Measurements from ENCODE around the gene MACROD2. TPM values are rescaled to one million over a fixed set of nuclear protein-coding genes. Genes with fewer than 3 reads are reported as not detected.

The MACROD2 gene
- total RNA-seq, 2 donors from 2014 or later, result 8.3 to 21.8 TPM

DNA sequence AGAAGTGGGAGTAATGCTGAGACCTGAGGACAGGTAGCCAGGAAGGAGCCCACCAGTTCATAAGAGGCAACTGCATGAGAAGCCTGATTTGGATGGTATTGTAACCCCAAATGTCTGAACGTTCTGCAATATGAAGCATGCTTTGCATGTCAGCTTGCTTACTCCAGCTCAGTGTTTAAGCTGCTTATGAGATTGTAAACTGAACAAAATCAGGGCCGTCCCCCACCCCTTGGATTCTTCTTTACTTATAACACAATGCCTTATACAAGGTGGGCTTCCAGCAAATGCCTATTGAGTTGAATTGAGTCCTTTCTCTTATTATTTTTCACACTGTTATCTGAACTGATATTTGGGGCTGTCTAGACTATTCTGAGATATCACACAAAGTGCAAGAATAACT lies 1816.6 kb downstream of the MACROD2 start:
- DNase-seq (no peak), ATAC-seq (no peak)
- Histone ChIP-seq H3K27ac (no peak overlapping the region), H3K4me1 (peaks cover 12% of the 10 kb centered on the region), H3K9me3 (no peaks in the 10 kb centered on the region), H3K36me3 (replicated peaks in 1 of 2; ENCODE audit: insufficient read depth in 1 of 2, low read depth in 2 of 2) (no peaks in the 10 kb centered on the region), H3K27me3 (no peaks in the 10 kb centered on the region), H3K4me3 (no peak overlapping the region)
- TF ChIP-seq, protein P1, sequence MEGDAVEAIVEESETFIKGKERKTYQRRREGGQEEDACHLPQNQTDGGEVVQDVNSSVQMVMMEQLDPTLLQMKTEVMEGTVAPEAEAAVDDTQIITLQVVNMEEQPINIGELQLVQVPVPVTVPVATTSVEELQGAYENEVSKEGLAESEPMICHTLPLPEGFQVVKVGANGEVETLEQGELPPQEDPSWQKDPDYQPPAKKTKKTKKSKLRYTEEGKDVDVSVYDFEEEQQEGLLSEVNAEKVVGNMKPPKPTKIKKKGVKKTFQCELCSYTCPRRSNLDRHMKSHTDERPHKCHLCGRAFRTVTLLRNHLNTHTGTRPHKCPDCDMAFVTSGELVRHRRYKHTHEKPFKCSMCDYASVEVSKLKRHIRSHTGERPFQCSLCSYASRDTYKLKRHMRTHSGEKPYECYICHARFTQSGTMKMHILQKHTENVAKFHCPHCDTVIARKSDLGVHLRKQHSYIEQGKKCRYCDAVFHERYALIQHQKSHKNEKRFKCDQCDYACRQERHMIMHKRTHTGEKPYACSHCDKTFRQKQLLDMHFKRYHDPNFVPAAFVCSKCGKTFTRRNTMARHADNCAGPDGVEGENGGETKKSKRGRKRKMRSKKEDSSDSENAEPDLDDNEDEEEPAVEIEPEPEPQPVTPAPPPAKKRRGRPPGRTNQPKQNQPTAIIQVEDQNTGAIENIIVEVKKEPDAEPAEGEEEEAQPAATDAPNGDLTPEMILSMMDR (IDR thresholded peaks at IDR 0.05), result no peak
- no peak for TF ChIP-seq POLR2A (IDR thresholded peaks at IDR 0.05)
- intact Hi-C loops (cut with DNase I), result no loop called here
- 53 to 77% methylated on average over 2 of the region's 2 CpGs for WGBS, 2 donors

DNA sequence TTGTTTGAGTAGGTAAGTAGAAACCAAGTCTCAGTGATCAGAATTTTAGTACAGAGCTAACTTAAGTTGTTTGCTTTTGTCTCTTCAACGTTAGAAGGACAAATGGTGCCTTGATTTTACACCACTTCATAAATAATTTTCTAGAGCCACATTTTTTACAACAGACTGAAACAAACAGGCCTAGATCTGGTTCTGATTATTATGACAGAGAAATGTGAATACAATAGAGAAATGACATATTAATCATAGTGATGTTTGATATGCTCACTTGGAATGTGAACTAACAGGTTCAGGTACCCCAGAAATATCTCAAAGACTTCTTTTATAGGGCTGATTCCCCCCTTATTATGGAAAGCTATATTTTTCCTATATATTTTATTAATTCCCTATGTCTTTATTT lies 1817.4 kb downstream of the MACROD2 start:
- intact Hi-C loops (cut with DNase I), result no loop called here
- ATAC-seq (no peak), DNase-seq (no peak)
- Histone ChIP-seq H3K4me1 (peaks cover 12% of the 10 kb centered on the region), H3K4me3 (no peak overlapping the region), H3K27ac (peak overlapping the region in 1 of 4 donors; percentile 6), H3K27me3 (no peaks in the 10 kb centered on the region), H3K9me3 (no peaks in the 10 kb centered on the region), H3K36me3 (replicated peaks in 1 of 2; ENCODE audit: insufficient read depth in 1 of 2, low read depth in 2 of 2) (no peaks in the 10 kb centered on the region)
- 35 to 43% methylated on average over 1 of the region's 1 CpG for WGBS, 2 donors
- TF ChIP-seq, protein P1 (IDR thresholded peaks at IDR 0.05), result no peak
- no peak for TF ChIP-seq POLR2A (IDR thresholded peaks at IDR 0.05)

DNA sequence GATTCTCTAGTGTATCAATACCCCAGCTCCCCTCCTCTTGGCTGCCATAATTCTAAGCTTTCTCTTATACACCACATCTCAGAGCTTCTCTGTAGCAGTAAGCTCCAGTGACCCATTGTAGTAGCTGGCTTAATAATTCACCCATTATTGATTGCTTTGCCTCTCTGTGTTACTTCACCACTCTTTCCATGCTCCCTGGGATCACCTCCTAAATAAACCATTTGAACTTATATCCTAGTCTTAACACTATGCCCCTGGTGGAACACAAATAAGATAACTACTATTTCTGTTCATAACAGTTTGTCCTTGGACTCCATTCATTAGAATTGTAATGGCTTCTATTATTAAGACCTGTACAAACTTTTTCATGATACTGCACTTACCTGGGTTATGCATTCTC lies 1819.0 kb downstream of the MACROD2 start:
- Histone ChIP-seq H3K4me3 (no peak overlapping the region), H3K27me3 (no peaks in the 10 kb centered on the region), H3K4me1 (peaks cover 17% of the 10 kb centered on the region), H3K27ac (no peak overlapping the region), H3K9me3 (no peaks in the 10 kb centered on the region), H3K36me3 (replicated peaks in 1 of 2; ENCODE audit: insufficient read depth in 1 of 2, low read depth in 2 of 2) (no peaks in the 10 kb centered on the region)
- intact Hi-C loops (cut with DNase I), result no loop called here
- ATAC-seq, result no peak
- no peak for DNase-seq
- TF ChIP-seq, protein P1 (IDR thresholded peaks at IDR 0.05), result no peak
- TF ChIP-seq POLR2A (IDR thresholded peaks at IDR 0.05), result no peak

DNA sequence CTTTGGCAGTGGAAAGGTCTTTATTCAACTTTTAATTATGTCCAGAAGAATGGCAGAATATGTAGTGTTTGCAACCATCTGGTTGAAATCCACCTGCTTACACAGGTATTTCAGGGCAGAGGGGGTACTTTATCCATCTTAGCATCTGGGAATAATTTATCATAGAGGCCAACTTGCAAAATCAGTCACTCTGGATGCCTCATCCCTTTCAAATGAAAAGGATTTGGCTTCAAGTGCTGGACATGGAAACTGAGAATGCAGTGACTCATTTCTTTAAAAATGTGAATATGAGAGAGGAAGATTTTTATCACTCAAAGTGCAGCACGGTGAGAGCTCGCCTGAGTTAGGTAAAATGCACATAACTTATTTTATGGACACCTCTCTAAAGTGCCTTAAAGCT lies 1819.6 kb downstream of the MACROD2 start:
- DNase-seq, result no peak
- Histone ChIP-seq H3K36me3 (replicated peaks in 1 of 2; ENCODE audit: insufficient read depth in 1 of 2, low read depth in 2 of 2) (no peaks in the 10 kb centered on the region), H3K4me1 (peaks cover 17% of the 10 kb centered on the region), H3K4me3 (no peak overlapping the region), H3K9me3 (no peaks in the 10 kb centered on the region), H3K27ac (no peak overlapping the region), H3K27me3 (no peaks in the 10 kb centered on the region)
- no peak for ATAC-seq
- TF ChIP-seq, protein P1 (IDR thresholded peaks at IDR 0.05), result no peak
- TF ChIP-seq POLR2A (IDR thresholded peaks at IDR 0.05), result no peak
- intact Hi-C loops (cut with DNase I), result no loop called here
- WGBS, 2 donors, result 42 to 45% methylated on average over 2 of the region's 2 CpGs

DNA sequence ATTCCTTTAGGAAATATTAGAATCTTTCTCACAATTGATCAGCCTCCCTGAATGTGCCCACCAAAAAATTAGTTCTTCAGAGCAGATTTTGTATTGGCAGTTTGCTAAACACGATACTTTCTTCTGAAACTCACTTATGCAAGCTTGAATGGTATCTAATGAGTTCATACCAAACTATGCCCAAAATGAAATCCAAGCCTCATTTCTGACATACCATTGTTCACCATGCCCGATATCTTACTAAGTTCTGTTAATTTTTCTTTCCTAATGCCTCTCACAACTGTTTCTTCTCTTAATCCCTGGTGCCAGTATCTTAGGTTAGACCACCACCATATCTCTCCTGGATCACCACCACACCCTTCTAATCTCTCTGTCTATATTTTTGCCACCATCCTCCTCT lies 1822.0 kb downstream of the MACROD2 start:
- ATAC-seq, result no peak
- DNase-seq, result no peak
- H3K27ac ChIP-seq, result no peak overlapping the region
- no peaks in the 10 kb centered on the region for H3K36me3 ChIP-seq (replicated peaks in 1 of 2; ENCODE audit: insufficient read depth in 1 of 2, low read depth in 2 of 2)
- intact Hi-C loops (cut with DNase I), result no loop called here
- no peaks in the 10 kb centered on the region for H3K9me3 ChIP-seq
- no peaks in the 10 kb centered on the region for H3K27me3 ChIP-seq
- H3K4me3 ChIP-seq, result no peak overlapping the region
- TF ChIP-seq, protein P1 (IDR thresholded peaks at IDR 0.05), result no peak
- TF ChIP-seq POLR2A (IDR thresholded peaks at IDR 0.05), result no peak
- 90% methylated on average over 2 of the region's 2 CpGs for WGBS, 2 donors
- H3K4me1 ChIP-seq, result peaks cover 17% of the 10 kb centered on the region

Measured in body of pancreas (tissue), 4 donors.